Measurements from ENCODE around the gene GDA.

The GDA gene

GRCh38 chr9:72210522-72210921 is 61.3 kb downstream of the GDA start:
- TF ChIP-seq RAD21 (IDR thresholded peaks at IDR 0.05; ENCODE audit: low read depth) (no peak), USF1 (IDR thresholded peaks at IDR 0.05) (no peak), MAX (IDR thresholded peaks at IDR 0.05) (no peak), REST (IDR thresholded peaks at IDR 0.05; ENCODE audit: low read depth) (no peak)

- TF ChIP-seq MAX (IDR thresholded peaks at IDR 0.05) (no peak), YY1 (IDR thresholded peaks at IDR 0.05; ENCODE audit: low read depth) (no peak), FOXM1 (IDR thresholded peaks at IDR 0.05; ENCODE audit: borderline replicate concordance, low read depth) (no peak), ZBTB7A (IDR thresholded peaks at IDR 0.05; ENCODE audit: low read depth) (no peak), RAD21 (IDR thresholded peaks at IDR 0.05; ENCODE audit: low read depth) (no peak), TEAD4 (IDR thresholded peaks at IDR 0.05) (no peak), EGR1 (IDR thresholded peaks at IDR 0.05) (no peak), EP300 (IDR thresholded peaks at IDR 0.05; ENCODE audit: borderline replicate concordance) (no peak), CREB1 (IDR thresholded peaks at IDR 0.05; ENCODE audit: low read depth) (no peak), REST (IDR thresholded peaks at IDR 0.05; ENCODE audit: low read depth) (no peak), TCF12 (IDR thresholded peaks at IDR 0.05; ENCODE audit: low read depth) (no peak), NFIC (IDR thresholded peaks at IDR 0.05) (no peak), TAF1 (IDR thresholded peaks at IDR 0.05; ENCODE audit: low read depth) (no peak), CEBPB (IDR thresholded peaks at IDR 0.05) (no peak)
Observed at GRCh38 chr9:72211047-72211446, 61.8 kb downstream of the GDA start.

- TF ChIP-seq TEAD4 (IDR thresholded peaks at IDR 0.05) = no peak
- no peak for TF ChIP-seq TAF1 (IDR thresholded peaks at IDR 0.05; ENCODE audit: low read depth)
- no peak for TF ChIP-seq EGR1 (IDR thresholded peaks at IDR 0.05)
- no peak for TF ChIP-seq ZBTB7A (IDR thresholded peaks at IDR 0.05; ENCODE audit: low read depth)
- no peak for TF ChIP-seq REST (IDR thresholded peaks at IDR 0.05; ENCODE audit: low read depth)
- no peak for TF ChIP-seq USF1 (IDR thresholded peaks at IDR 0.05)
- TF ChIP-seq MAX (IDR thresholded peaks at IDR 0.05) = no peak
- TF ChIP-seq TCF12 (IDR thresholded peaks at IDR 0.05; ENCODE audit: low read depth) = no peak
Observed at GRCh38 chr9:72213906-72214305, 64.7 kb downstream of the GDA start.

- TF ChIP-seq YY1 (IDR thresholded peaks at IDR 0.05; ENCODE audit: low read depth) (no peak), NFIC (IDR thresholded peaks at IDR 0.05) (no peak), TCF12 (IDR thresholded peaks at IDR 0.05; ENCODE audit: low read depth) (no peak), EP300 (IDR thresholded peaks at IDR 0.05; ENCODE audit: borderline replicate concordance) (no peak), USF1 (IDR thresholded peaks at IDR 0.05) (no peak), RAD21 (IDR thresholded peaks at IDR 0.05; ENCODE audit: low read depth) (no peak), FOXM1 (IDR thresholded peaks at IDR 0.05; ENCODE audit: borderline replicate concordance, low read depth) (no peak)
Observed at GRCh38 chr9:72217306-72217842, 68.1 kb downstream of the GDA start.
